Measurements from ENCODE around the gene ALG1L2.
A peak's percentile ranks its signal among the peaks of the same experiment; 100 is the strongest.
"Not testable (repeated sequence)": the region's sequence is repeated elsewhere in the genome, so short reads cannot be mapped to it uniquely, and the experiment has no call there.

The ALG1L2 gene

GRCh38 chr3:130093741-130094391 lies 12.2 kb downstream of the ALG1L2 start:
- DNase-seq (ENCODE audit: low read depth, low spot score) = no peak

- DNase-seq (ENCODE audit: low read depth, low spot score) = not testable (repeated sequence)
Measured at GRCh38 chr3:130094491-130094941, 12.9 kb downstream of the ALG1L2 start.

GRCh38 chr3:130095858-130096257 lies 14.2 kb downstream of the ALG1L2 start:
- not testable (repeated sequence) for DNase-seq (ENCODE audit: low read depth, low spot score)

- not testable (repeated sequence) for DNase-seq (ENCODE audit: low read depth, low spot score)
Measured at GRCh38 chr3:130097096-130097495, 15.5 kb downstream of the ALG1L2 start.

GRCh38 chr3:130097690-130098638 lies 16.3 kb downstream of the ALG1L2 start:
- DNase-seq (ENCODE audit: low read depth, low spot score) = not testable (repeated sequence)

GRCh38 chr3:130098639-130099385 lies 17.2 kb downstream of the ALG1L2 start:
- not testable (repeated sequence) for DNase-seq (ENCODE audit: low read depth, low spot score)

- not testable (repeated sequence) for DNase-seq (ENCODE audit: low read depth, low spot score)
Measured at GRCh38 chr3:130102545-130102944, 20.9 kb downstream of the ALG1L2 start.

GRCh38 chr3:130104191-130104590 lies 22.6 kb downstream of the ALG1L2 start:
- DNase-seq (ENCODE audit: low read depth, low spot score) = not testable (repeated sequence)

- DNase-seq (ENCODE audit: low read depth, low spot score) = not testable (repeated sequence)
Measured at GRCh38 chr3:130107333-130107995, 25.8 kb downstream of the ALG1L2 start.

GRCh38 chr3:130108836-130109585 lies 27.4 kb downstream of the ALG1L2 start:
- not testable (repeated sequence) for DNase-seq (ENCODE audit: low read depth, low spot score)

- DNase-seq (ENCODE audit: low read depth, low spot score) = not testable (repeated sequence)
Measured at GRCh38 chr3:130110386-130111169, 28.9 kb downstream of the ALG1L2 start.

- peak; percentile 96 for DNase-seq (ENCODE audit: low read depth, low spot score)
Measured at GRCh38 chr3:130111185-130111864, 29.7 kb downstream of the ALG1L2 start.

GRCh38 chr3:130111865-130112747 lies 30.5 kb downstream of the ALG1L2 start:
- peak; percentile 92 for DNase-seq (ENCODE audit: low read depth, low spot score)

- not testable (repeated sequence) for DNase-seq (ENCODE audit: low read depth, low spot score)
Measured at GRCh38 chr3:130112748-130113073, 31.1 kb downstream of the ALG1L2 start.

- not testable (repeated sequence) for DNase-seq (ENCODE audit: low read depth, low spot score)
Measured at GRCh38 chr3:130115400-130115799, 33.8 kb downstream of the ALG1L2 start.

- DNase-seq (ENCODE audit: low read depth, low spot score) = no peak
Measured at GRCh38 chr3:130117933-130118332, 36.3 kb downstream of the ALG1L2 start.

GRCh38 chr3:130119824-130120223 lies 38.2 kb downstream of the ALG1L2 start:
- DNase-seq (ENCODE audit: low read depth, low spot score) = not testable (repeated sequence)

- not testable (repeated sequence) for DNase-seq (ENCODE audit: low read depth, low spot score)
Measured at GRCh38 chr3:130120291-130120690, 38.7 kb downstream of the ALG1L2 start.

Data from brain pericyte (primary cell).